Breast epithelium (tissue), 4 donors: ENCODE data around the gene ESF1. TPM values are rescaled to one million over a fixed set of nuclear protein-coding genes. Genes with fewer than 3 reads are reported as not detected.

Source experiments
- DNase-seq, 2 donors: peaks; one replicate each; pipeline ENCODE4 v3.0.0-alpha.2; 2019; ENCODE audit warnings: low spot score in 2 of 2
- H3K27ac ChIP-seq, 2 donors: fragments of 200-600 bp; sonication (generic) in 1 of 2; one replicate each; pipeline ENCODE4 v1.5.1; 2016 to 2019; ENCODE audit warnings: mild to moderate bottlenecking in 1 of 2
- H3K27me3 ChIP-seq, 2 donors: fragments of 200-600 bp; sonication (generic) in 1 of 2; one replicate each; pipeline versions ENCODE4 v1.5.1 to v1.6.0; 2017 to 2019; ENCODE audit warnings: control low read depth in 1 of 2, mild to moderate bottlenecking in 1 of 2
- H3K36me3 ChIP-seq: fragments of 200-600 bp; one replicate; pipeline ENCODE4 v1.5.1; 2019
- H3K4me1 ChIP-seq, 2 donors: fragments of 200-600 bp; sonication (generic); one replicate each; pipeline ENCODE4 v1.5.1; 2016 to 2019; ENCODE audit warnings: control low read depth in 1 of 2
- H3K4me3 ChIP-seq, 3 donors: fragments of 200-600 bp; sonication (generic); 1 replicate in 2 of 3; 2 replicates in 1 of 3; pipeline ENCODE4 v1.5.1; 2016 to 2019; ENCODE audit warnings: mild to moderate bottlenecking in 3 of 3, moderate library complexity in 2 of 3
- H3K9me3 ChIP-seq, 2 donors: fragments of 200-600 bp; sonication (generic) in 1 of 2; one replicate each; pipeline ENCODE4 v1.5.1; 2016 to 2019; ENCODE audit warnings: control low read depth in 1 of 2
- POLR2A ChIP-seq: fragments of 450-650 bp; IDR thresholded peaks from one replicate; pipeline ENCODE4 v1.6.1; 2016; ENCODE audit warnings: antibody characterized with exemption, mild to moderate bottlenecking, moderate library complexity
- POLR2AphosphoS5 ChIP-seq, 3 donors: sonication (generic); formaldehyde crosslinking; IDR thresholded peaks; one replicate each; pipeline ENCODE4 v1.6.1; 2017; ENCODE audit warnings: antibody characterized with exemption in 3 of 3
- intact Hi-C: fragments of 100-400 bp; cut with DNase I; formaldehyde crosslinking; loops from one replicate; pipeline ENCODE4 v1.15.1; 2023; ENCODE audit warnings: low total_unique reads
- total RNA-seq, 3 donors: library from RNA; depleted of rRNA; stranded (reverse); fragments of >200 nt; gene quantifications; one replicate each; pipeline ENCODE4 v1.1.0, GENCODE V29; 2016
- TF ChIP-seq, protein P1 (sequence below), 3 donors: fragments of 450-650 bp; IDR thresholded peaks; one replicate each; pipeline ENCODE4 v1.5.1; 2016 to 2017; ENCODE audit warnings: antibody characterized with exemption in 3 of 3, mild to moderate bottlenecking in 3 of 3, moderate library complexity in 3 of 3

The ESF1 gene
- total RNA-seq, 3 donors from 2014 or later = 13.8 to 19.0 (median 17.7) TPM

DNA sequence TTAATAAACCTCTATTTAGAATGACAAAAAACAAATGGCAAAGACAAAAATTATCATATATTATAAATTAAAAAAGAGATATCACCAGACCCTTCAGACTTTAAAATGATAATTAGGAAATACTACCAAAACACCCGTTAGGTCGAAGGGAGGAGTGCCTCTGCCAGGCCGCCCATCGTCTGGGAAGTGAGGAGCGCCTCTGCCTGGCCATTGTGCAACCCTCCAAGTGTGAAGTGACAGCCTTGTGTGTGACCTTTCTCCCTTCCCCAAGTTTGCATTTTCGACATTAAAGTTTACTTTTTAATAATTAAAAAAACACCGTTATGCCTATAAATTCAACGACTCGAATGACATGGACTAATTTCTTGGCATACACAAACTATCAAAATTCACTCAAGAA is 81.5 kb downstream of the ESF1 start:
- Histone ChIP-seq H3K4me1 (no peaks in the 10 kb centered on the region), H3K27me3 (no peaks in the 10 kb centered on the region), H3K4me3 (no peak overlapping the region), H3K9me3 (no peaks in the 10 kb centered on the region), H3K36me3 (no peaks in the 10 kb centered on the region), H3K27ac (no peak overlapping the region)
- TF ChIP-seq POLR2AphosphoS5 (IDR thresholded peaks at IDR 0.05) (no peak), POLR2A (no peak)
- no peak for DNase-seq
- intact Hi-C loops = no loop called here

DNA sequence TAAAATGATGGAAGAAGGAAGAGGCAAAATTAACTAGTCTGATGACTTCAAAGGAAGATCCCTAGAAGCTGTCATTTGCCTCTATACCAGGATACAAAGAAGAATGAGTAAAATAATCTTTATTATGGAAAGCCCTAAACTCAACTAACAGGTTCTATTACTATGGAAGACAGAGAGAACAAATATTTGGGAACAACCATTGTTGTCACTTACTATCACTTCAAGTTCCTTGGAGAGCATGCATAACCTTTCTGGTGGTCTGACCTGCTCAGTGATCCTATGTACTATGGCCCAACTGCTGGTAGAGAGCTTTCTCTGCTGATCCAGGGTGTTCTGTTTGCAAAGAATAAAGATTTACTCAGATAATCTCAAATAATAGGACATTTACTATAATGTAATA is 83.2 kb downstream of the ESF1 start:
- intact Hi-C loops = no loop called here
- H3K9me3 ChIP-seq = no peaks in the 10 kb centered on the region
- peak overlapping the region; percentile 25 to 43 for H3K27ac ChIP-seq
- TF ChIP-seq POLR2AphosphoS5 (IDR thresholded peaks at IDR 0.05) (no peak), POLR2A (no peak)
- TF ChIP-seq, protein P1, sequence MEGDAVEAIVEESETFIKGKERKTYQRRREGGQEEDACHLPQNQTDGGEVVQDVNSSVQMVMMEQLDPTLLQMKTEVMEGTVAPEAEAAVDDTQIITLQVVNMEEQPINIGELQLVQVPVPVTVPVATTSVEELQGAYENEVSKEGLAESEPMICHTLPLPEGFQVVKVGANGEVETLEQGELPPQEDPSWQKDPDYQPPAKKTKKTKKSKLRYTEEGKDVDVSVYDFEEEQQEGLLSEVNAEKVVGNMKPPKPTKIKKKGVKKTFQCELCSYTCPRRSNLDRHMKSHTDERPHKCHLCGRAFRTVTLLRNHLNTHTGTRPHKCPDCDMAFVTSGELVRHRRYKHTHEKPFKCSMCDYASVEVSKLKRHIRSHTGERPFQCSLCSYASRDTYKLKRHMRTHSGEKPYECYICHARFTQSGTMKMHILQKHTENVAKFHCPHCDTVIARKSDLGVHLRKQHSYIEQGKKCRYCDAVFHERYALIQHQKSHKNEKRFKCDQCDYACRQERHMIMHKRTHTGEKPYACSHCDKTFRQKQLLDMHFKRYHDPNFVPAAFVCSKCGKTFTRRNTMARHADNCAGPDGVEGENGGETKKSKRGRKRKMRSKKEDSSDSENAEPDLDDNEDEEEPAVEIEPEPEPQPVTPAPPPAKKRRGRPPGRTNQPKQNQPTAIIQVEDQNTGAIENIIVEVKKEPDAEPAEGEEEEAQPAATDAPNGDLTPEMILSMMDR (IDR thresholded peaks at IDR 0.05) = no peak
- H3K4me1 ChIP-seq = no peaks in the 10 kb centered on the region
- H3K36me3 ChIP-seq = no peaks in the 10 kb centered on the region
- DNase-seq = no peak
- no peak overlapping the region for H3K4me3 ChIP-seq
- H3K27me3 ChIP-seq = no peaks in the 10 kb centered on the region

DNA sequence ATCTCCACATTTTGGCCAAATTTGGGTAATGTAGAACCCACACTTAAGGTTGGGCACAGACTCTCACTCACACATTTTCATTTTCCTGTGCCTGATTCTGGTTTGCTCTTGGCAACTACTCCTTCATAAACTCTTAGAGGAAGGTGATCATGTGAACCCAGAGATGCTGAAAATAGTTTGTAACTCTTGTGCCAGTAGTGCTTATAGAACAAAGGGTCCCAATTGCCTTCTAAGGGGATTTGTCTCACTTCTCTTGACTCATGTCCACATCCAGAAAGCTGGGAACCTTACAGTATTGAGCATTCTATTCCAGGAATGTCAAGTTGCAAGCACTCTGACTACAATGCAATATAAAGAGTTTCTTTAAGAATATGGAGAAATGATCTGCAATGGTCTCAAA is 84.0 kb downstream of the ESF1 start:
- Histone ChIP-seq H3K27me3 (no peaks in the 10 kb centered on the region), H3K4me3 (no peak overlapping the region), H3K4me1 (no peaks in the 10 kb centered on the region), H3K36me3 (no peaks in the 10 kb centered on the region), H3K27ac (peak overlapping the region in 1 of 2 donors; percentile 43), H3K9me3 (no peaks in the 10 kb centered on the region)
- intact Hi-C loops = no loop called here
- TF ChIP-seq, protein P1 (IDR thresholded peaks at IDR 0.05) = no peak
- TF ChIP-seq POLR2AphosphoS5 (IDR thresholded peaks at IDR 0.05) (no peak), POLR2A (no peak)
- peak in 1 of 2 donors; percentile 27 for DNase-seq

DNA sequence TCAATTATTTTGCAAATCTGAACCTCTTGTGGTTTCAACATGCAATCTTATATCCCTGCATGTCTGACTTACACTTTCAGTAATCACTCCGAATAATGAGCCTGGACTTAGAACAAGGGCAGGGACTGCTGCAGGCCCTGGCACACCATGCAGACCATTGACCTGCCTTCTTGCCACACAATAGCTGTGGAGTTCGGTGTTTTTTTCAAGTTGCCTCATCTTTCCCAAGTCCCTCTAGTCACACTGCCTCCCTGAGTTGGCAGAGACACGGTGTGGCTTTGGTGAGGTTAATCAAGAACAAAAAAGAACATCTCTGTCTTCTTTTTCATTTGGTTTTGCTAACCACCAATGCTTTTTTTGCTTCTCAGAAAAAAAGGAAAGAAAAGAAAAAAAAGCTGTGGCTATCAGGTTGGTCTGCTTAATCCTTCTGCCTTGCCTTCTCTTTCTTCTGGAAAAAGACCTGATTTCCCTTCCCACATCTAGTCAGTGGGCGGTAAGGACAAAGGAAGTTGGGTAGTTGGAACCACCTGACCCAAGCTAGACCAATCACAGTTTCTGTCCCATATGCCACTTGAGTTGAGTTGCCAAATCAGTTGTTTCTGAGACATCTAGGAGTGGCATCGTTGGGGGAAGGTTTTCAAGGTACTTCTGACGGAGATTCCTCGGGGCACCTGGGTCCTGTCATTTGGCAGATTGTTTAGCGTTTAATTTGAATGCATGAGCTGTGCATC is 90.1 kb downstream of the ESF1 start:
- Histone ChIP-seq H3K27ac (peak overlapping the region in 1 of 2 donors; percentile 25), H3K4me3 (no peak overlapping the region), H3K27me3 (no peaks in the 10 kb centered on the region), H3K4me1 (no peaks in the 10 kb centered on the region), H3K9me3 (no peaks in the 10 kb centered on the region), H3K36me3 (no peaks in the 10 kb centered on the region)
- TF ChIP-seq, protein P1 (IDR thresholded peaks at IDR 0.05) = no peak
- TF ChIP-seq POLR2A = no peak
- TF ChIP-seq POLR2AphosphoS5 (IDR thresholded peaks at IDR 0.05) = no peak
- intact Hi-C loops = no loop called here
- DNase-seq = peak in 1 of 2 donors; percentile 47

DNA sequence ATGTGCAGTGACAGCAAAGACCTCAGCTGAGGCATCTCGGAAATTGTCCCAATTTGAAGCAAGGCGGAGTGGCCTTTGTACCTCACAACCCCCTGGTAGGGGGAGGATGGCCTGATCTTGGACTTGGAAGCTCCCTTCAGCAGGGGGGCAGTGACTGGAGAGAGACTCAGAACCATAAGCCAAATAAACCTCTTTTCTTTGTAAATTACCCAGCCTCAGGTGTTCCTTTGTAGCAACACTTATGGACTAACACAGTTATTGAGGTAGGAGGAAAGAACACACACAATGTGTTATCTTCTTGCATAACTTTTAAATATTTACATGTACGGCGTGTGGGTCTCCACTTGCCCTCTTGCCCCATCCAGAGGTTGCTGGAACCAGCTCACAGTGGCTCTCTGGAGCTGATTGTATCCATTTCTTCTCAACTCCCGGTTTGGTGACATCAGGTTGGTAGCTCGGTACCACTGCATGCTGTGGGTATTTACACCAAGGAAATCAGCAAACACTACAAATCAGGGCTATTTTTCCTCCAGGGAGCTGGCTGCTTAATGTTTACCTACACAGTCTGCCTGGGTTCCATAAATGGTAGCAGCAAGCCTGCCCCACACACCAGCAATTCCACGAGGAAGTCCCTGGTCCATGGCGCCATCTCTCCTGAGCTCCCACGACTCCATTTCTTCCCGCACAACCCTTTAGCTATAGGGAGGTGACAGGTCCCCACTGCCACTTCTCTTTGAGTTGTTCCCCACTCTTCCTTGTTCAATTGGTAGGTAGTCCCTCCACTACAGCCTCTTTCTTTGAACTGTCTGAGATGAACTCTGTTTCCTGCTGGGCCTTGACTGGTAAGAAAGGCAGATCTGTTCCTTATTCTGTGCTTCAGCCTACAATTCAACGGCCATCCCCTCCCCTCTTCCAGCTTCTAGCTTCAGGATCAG is 91.7 kb downstream of the ESF1 start:
- intact Hi-C loops = no loop called here
- Histone ChIP-seq H3K27ac (no peak overlapping the region), H3K9me3 (no peaks in the 10 kb centered on the region), H3K4me1 (no peaks in the 10 kb centered on the region), H3K27me3 (no peaks in the 10 kb centered on the region), H3K36me3 (no peaks in the 10 kb centered on the region), H3K4me3 (no peak overlapping the region)
- no peak for DNase-seq
- no peak for TF ChIP-seq POLR2A
- TF ChIP-seq POLR2AphosphoS5 (IDR thresholded peaks at IDR 0.05) = no peak
- TF ChIP-seq, protein P1 (IDR thresholded peaks at IDR 0.05) = no peak
